ENCODE results near the gene FGL2. TPM values are rescaled to one million over a fixed set of nuclear protein-coding genes. Genes with fewer than 3 reads are reported as not detected.

The FGL2 gene
- total RNA-seq, 1 donor from 2014 or later: not detected

DNA sequence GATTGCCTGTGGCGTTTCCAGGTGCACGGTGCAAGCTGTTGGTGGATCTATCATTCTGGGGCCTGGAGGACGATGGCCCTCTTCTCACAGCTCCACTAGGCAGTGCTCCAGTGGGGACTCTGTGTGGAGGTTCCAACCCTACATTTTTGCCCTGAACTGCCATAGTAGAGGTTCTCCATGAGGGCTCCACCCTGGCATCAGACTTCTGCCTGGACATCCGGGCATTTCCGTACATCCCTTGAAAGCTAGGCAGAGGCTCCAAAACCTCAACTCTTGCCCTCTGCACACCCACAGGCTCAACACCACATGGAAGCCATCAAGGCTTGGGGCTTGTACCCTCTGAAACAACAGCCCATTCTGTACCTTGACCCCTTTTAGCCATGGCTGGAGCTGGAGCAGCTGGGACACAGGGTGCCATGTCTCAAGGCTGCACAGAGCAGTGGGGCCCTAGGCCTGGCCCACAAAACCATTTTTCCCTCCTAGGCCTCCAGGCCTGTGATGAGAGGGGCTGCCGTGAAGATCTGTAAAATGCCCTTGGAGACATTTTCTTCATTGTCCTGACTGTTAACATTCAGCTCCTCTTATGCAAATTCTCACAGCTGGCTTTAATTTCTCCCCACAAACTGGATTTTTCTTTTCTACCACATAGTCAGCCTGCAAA lies 10.0 kb upstream of the FGL2 start:
- no peak for DNase-seq (ENCODE audit: low read depth)
- no peak overlapping the region for H3K4me3 ChIP-seq (ENCODE audit: low read depth, low read length)
- TF ChIP-seq, protein P1, sequence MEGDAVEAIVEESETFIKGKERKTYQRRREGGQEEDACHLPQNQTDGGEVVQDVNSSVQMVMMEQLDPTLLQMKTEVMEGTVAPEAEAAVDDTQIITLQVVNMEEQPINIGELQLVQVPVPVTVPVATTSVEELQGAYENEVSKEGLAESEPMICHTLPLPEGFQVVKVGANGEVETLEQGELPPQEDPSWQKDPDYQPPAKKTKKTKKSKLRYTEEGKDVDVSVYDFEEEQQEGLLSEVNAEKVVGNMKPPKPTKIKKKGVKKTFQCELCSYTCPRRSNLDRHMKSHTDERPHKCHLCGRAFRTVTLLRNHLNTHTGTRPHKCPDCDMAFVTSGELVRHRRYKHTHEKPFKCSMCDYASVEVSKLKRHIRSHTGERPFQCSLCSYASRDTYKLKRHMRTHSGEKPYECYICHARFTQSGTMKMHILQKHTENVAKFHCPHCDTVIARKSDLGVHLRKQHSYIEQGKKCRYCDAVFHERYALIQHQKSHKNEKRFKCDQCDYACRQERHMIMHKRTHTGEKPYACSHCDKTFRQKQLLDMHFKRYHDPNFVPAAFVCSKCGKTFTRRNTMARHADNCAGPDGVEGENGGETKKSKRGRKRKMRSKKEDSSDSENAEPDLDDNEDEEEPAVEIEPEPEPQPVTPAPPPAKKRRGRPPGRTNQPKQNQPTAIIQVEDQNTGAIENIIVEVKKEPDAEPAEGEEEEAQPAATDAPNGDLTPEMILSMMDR (conservative IDR thresholded peaks at IDR 0.05; ENCODE audit: low read depth, low read length): no peak

DNA sequence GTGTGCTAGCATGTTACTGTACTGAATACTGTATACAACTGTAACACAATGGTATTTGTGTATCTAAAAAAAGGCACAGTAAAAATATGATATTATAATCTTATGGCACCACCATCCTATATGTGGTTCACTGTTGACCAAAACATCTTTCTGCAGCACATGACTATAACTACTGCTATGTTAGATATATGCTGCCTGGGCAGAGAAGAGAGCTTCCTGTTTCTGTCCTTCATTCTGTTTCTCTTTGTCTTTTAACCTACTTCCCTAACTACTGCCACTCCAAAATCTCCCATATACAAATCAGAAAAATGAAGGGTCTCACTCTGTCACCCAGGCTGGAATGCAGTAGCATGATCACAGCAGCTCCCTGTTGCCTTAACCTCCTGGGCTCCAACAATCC lies 8.8 kb upstream of the FGL2 start:
- H3K4me3 ChIP-seq (ENCODE audit: low read depth, low read length): no peak overlapping the region
- no peak for DNase-seq (ENCODE audit: low read depth)
- TF ChIP-seq, protein P1 (conservative IDR thresholded peaks at IDR 0.05; ENCODE audit: low read depth, low read length): no peak

DNA sequence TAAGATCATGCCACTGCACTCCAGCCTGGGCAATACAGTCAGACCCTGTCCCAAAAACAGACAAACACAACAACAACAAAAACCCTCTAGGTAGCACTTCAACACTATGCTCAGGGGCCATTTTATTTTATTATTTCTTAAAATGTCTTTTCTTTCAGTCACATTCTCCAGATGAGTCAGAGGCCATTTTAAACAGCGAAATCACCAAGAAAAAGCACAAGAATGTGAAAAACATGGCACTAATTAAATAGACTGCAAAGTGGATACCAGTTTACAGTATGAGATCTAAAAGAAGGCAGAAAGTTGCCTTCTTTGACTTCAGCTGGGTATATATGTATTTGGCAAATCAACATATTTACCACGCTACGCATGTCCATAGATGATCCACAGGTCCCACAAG lies 6.1 kb upstream of the FGL2 start:
- H3K4me3 ChIP-seq (ENCODE audit: low read depth, low read length): no peak overlapping the region
- DNase-seq (ENCODE audit: low read depth): no peak
- TF ChIP-seq, protein P1 (conservative IDR thresholded peaks at IDR 0.05; ENCODE audit: low read depth, low read length): no peak

DNA sequence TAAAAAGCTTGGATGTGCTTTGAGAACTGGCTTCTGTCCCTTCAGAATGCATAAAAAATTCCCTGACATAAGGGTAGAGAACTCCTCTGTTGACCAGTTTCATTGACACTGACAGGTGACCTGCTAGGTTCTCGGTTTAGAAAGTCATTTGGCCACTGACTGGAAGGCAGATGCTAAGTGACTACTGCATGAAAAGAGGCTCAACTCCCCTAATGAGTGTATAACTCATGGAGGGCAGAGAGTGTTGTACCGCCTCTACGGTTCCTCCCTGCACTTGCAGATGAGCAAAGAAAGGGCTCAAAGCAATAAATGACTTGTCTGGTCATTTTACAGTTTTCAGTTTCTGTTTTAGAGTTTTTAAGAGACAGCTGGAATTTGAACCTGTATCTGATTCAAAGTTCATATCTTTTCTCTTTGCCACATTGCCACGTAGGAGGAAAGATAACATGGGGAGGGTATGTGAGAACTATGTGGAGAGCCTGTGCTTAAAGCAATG lies 2.9 kb upstream of the FGL2 start:
- no peak overlapping the region for H3K4me3 ChIP-seq (ENCODE audit: low read depth, low read length)
- no peak for DNase-seq (ENCODE audit: low read depth)
- TF ChIP-seq, protein P1 (conservative IDR thresholded peaks at IDR 0.05; ENCODE audit: low read depth, low read length): no peak

DNA sequence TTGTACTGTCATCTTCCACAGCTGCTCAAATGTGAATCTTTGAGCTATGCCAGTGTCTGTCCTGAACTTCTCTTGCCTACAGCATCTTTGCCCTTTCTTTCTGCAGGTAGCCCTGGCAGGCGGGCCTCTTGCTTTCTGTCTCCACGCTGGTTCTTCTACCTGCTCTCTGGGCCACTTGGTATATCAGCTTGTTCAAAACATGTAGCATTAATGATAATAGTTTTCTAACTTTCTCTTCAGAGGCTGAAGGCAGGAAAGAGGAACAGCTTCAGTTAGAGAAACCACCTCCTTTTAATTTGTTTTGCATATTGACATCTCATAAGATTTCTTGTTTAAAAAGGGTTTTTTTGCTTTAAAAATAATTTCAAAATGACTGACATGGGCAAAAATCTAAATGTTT lies 923 bp upstream of the FGL2 start:
- TF ChIP-seq, protein P1 (conservative IDR thresholded peaks at IDR 0.05; ENCODE audit: low read depth, low read length): no peak
- H3K4me3 ChIP-seq (ENCODE audit: low read depth, low read length): no peak overlapping the region
- DNase-seq (ENCODE audit: low read depth): no peak

DNA sequence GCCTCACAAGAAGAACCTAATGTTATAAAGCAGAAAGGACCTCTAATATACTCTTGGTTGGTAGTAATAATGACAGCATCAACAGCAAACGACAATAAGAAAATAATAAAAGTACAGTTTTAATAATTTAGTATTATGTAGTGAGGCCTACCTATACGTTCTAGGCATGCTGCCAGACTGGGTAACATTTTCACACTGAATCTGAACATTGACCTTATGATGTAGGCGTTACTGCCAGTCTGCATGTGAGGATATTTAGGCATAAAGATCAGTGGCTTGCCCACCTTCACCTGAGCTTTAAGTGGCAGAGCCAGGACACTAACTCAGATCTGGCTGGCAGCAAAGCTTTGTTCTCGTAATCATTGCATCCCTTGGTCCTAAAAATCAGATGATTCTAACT lies 2.5 kb downstream of the FGL2 start:
- no peak for DNase-seq (ENCODE audit: low read depth)
- TF ChIP-seq, protein P1 (conservative IDR thresholded peaks at IDR 0.05; ENCODE audit: low read depth, low read length): no peak
- no peak overlapping the region for H3K4me3 ChIP-seq (ENCODE audit: low read depth, low read length)
